HL-60 (cell line): ENCODE data around the gene CPT2.

Experiments used
- CTCF ChIP-seq: IDR thresholded peaks from one replicate; pipeline ENCODE4 v1.5.1; 2011; ENCODE audit warnings: low read length, control low read depth, inconsistent platforms; ENCODE audit not compliant: insufficient read depth
- GABPA ChIP-seq: IDR thresholded peaks from 2 replicates; pipeline ENCODE4 v1.6.1; 2012; ENCODE audit warnings: low read depth
- POLR2AphosphoS5 ChIP-seq: IDR thresholded peaks from 2 replicates; pipeline ENCODE4 v1.6.1; 2012; ENCODE audit warnings: low read depth
- REST ChIP-seq: IDR thresholded peaks from 2 replicates; pipeline ENCODE4 v1.6.1; 2012; ENCODE audit warnings: low read depth; ENCODE audit not compliant: insufficient replicate concordance
- SPI1 ChIP-seq: IDR thresholded peaks from 2 replicates; pipeline ENCODE4 v1.6.1; 2012; ENCODE audit warnings: low read depth, mild to moderate bottlenecking, borderline replicate concordance

DNA sequence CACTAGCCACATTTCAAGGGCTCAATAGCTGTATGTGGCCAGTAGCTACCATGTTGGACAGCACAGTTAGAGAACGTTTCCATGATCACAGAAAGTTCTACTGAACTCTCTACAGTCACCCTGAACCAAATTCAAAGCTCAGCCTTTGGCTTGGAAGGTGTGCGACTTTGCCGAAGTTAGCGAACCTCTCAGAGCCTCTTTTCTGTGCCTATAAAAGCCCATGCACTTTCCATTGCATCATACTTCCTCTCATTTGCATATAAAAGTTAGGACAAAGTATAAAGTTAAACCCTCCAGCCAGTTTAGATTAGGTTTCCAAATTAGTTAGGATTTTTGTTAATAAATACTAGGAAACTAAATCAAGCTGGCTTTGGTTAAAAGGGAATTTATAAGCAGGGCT, 49.5 kb upstream of the CPT2 start:
- TF ChIP-seq CTCF: no peak
- no peak for TF ChIP-seq POLR2AphosphoS5
- TF ChIP-seq SPI1: no peak
- no peak for TF ChIP-seq REST
- no peak for TF ChIP-seq GABPA
